Ovary (tissue), 3 donors: Measurements from ENCODE around the gene BCAT1.

ENCODE experiments used
- CTCF ChIP-seq, 3 donors: fragments of 450-650 bp in 2 of 3; fragments of 200-600 bp in 1 of 3; IDR thresholded peaks; one replicate each; pipeline versions ENCODE4 v1.5.1 to v1.8.0; 2016 to 2022; ENCODE audit warnings: antibody characterized with exemption in 3 of 3, mild to moderate bottlenecking in 1 of 3
- POLR2A ChIP-seq: fragments of 450-650 bp; IDR thresholded peaks from one replicate; pipeline ENCODE4 v1.6.1; 2017; ENCODE audit warnings: antibody characterized with exemption, mild to moderate bottlenecking, moderate library complexity
- donor health status: DM: no; HTN: no; CAD: no.

- TF ChIP-seq POLR2A (no peak), CTCF (IDR thresholded peaks at IDR 0.05) (no peak)
These were observed 69.3 kb downstream of the BCAT1 start for GRCh38 chr12:24879644-24880043.
